ENCODE data around the gene SNX17. TPM values are rescaled to one million over a fixed set of nuclear protein-coding genes. Genes with fewer than 3 reads are reported as not detected.

The SNX17 gene
- total RNA-seq, 1 experiment from 2014 or later = 108 TPM

DNA sequence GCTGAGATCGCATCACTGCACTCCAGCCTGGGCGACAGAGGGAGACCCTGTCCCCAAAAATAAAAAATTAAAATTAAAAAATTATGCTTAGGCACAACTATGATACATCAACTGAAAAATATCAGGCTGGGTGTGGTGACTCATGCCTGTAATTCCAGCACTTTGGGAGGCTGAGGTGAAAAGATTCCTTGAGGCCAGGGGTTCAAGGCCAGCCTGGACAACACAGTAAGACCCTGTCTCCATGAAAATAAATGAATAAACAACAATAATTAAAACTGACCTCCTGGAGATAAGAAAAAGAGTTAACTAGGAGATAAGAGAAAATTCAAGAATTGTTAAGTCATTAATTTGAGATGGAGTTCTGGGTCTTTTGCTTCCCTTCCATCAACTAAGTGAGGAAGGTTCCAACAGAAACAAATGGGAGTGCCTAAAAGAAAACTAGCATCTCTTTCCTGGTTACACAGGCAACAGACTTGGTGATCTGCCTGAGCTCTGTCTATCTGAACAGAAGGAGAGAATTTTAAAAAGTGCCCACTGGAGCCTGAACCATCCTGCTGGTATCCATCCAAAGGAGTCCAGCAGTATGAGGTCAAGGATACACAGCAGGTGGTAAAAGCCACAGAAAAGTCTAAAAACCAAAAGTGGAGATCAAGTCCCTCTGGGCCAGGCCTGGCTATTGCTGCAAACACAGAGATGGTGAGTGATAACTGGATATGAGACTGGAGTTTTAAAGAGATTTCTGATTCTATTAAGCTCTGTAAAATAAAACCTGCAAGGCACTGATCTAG is 30.1 kb downstream of the SNX17 start:
- intact Hi-C loops (cut with micrococcal nuclease; ENCODE audit: unreplicated experiment) = loop anchor here (10.0 kb wide), 2 partner anchors 94 to 224 kb away; partner anchors contain the start of genes CCDC121, FNDC4, GCKR and GPN1
- ChIA-PET CTCF (no interaction called here), POLR2A (no interaction called here)
- Mint-ChIP-seq H3K9me3 (ENCODE audit: unreplicated experiment) (no peaks in the 10 kb centered on the region), H3K4me1 (ENCODE audit: low read depth, unreplicated experiment) (no peaks in the 10 kb centered on the region), H3K27me3 (ENCODE audit: insufficient read depth, unreplicated experiment) (no peaks in the 10 kb centered on the region), H3K27ac (ENCODE audit: unreplicated experiment) (no peak overlapping the region), H3K4me3 (ENCODE audit: unreplicated experiment) (no peak overlapping the region), H3K36me3 (ENCODE audit: insufficient read depth, unreplicated experiment) (peaks cover 49% of the 10 kb centered on the region)
- Histone ChIP-seq H3K4me1 (no peaks in the 10 kb centered on the region), H3K27me3 (replicated peaks; ENCODE audit: control insufficient read depth, insufficient read depth, low read length) (no peaks in the 10 kb centered on the region), H3K9me3 (no peaks in the 10 kb centered on the region), H3K4me3 (ENCODE audit: low read depth, low read length) (no peak overlapping the region), H3K36me3 (ENCODE audit: control insufficient read depth, insufficient read depth, low read length) (no peaks in the 10 kb centered on the region; the same call in 1 of the 2 replicates)
- no peak for TF ChIP-seq CTCF (IDR thresholded peaks at IDR 0.05; ENCODE audit: insufficient read depth in 1 of 2, low read depth in 1 of 2, low read length in 1 of 2, severe bottlenecking in 1 of 2, unreplicated experiment in 1 of 2)
- DNase-seq = no peak
- no TSS peak for BruUV-seq (replicated peaks)

DNA sequence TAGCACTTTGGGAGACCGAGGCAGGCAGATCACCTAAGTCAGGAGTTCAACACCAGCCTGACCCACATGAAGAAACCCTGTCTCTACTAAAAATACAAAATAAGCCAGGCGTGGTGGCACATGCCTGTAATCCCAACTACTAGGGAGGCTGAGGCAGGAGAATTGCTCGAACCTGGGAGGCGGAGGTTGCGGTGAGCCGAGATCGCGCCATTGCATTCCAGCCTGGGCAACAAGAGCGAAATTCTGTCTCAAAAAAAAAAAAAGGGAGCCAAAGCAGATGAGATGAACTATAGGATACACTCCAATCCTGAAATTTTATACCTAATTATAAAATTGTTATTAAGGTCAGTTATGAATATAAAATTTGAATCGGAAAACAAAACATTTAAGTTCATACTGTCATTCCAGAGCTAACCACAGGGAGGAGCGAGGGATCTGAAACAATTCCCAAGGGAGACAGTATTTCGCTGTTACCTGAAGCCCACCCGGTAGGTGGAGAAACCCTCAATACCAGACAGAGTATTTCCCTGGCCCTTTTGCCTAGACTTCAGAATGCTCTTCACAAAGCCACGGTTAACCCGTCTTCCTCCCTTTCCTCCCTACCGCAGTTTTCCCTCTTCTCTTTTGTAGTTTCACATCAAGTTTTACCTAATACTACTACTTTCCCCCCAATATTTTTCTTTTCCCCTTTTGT is 37.5 kb downstream of the SNX17 start:
- Histone ChIP-seq H3K4me1 (peaks cover 26% of the 10 kb centered on the region), H3K4me3 (ENCODE audit: low read depth, low read length) (peak overlapping the region; percentile 68), H3K27me3 (replicated peaks; ENCODE audit: control insufficient read depth, insufficient read depth, low read length) (no peaks in the 10 kb centered on the region), H3K9me3 (no peaks in the 10 kb centered on the region), H3K36me3 (ENCODE audit: control insufficient read depth, insufficient read depth, low read length) (no peaks in the 10 kb centered on the region)
- H3K36me3 Mint-ChIP-seq (ENCODE audit: insufficient read depth, unreplicated experiment) = peaks cover 55% of the 10 kb centered on the region
- H3K4me1 Mint-ChIP-seq (ENCODE audit: low read depth, unreplicated experiment) = peaks cover 30% of the 10 kb centered on the region
- H3K27me3 Mint-ChIP-seq (ENCODE audit: insufficient read depth, unreplicated experiment) = no peaks in the 10 kb centered on the region
- H3K9me3 Mint-ChIP-seq (ENCODE audit: unreplicated experiment) = no peaks in the 10 kb centered on the region
- peak overlapping the region; percentile 84 for H3K4me3 Mint-ChIP-seq (ENCODE audit: unreplicated experiment)
- intact Hi-C loops (cut with micrococcal nuclease; ENCODE audit: unreplicated experiment) = loop anchor here (10.0 kb wide), 2 partner anchors 87 to 217 kb away; partner anchors contain the start of genes CCDC121, FNDC4, GCKR and GPN1
- peak; percentile 66 to 72 for DNase-seq
- H3K27ac Mint-ChIP-seq (ENCODE audit: unreplicated experiment) = peak overlapping the region; percentile 68
- CTCF ChIA-PET = interaction anchor here (0.7 to 3.4 kb wide), 3 partner anchors 21 to 274 kb away, joined by 3 to 36 read pairs (median 5); partner anchors contain the start of gene NRBP1
- TF ChIP-seq CTCF (IDR thresholded peaks at IDR 0.05; ENCODE audit: insufficient read depth in 1 of 2, low read depth in 1 of 2, low read length in 1 of 2, severe bottlenecking in 1 of 2, unreplicated experiment in 1 of 2) = peak; percentile 57 to 81
- POLR2A ChIA-PET = interaction anchor here (0.6 to 3.1 kb wide), 2 partner anchors 21 to 29 kb away, joined by 5 to 63 read pairs; partner anchors contain the start of gene NRBP1
- no TSS peak for BruUV-seq (replicated peaks)

Data from Caco-2 (cell line).